GM18511 (cell line): Measurements from ENCODE around the gene ITPRIPL2.

Experiments
- ATAC-seq: cut with Tn5 transposase; IDR thresholded peaks from one replicate; pipeline ENCODE4 v1.9.1; 2021; ENCODE audit warnings: mild to moderate bottlenecking, moderate library complexity; ENCODE audit not compliant: unreplicated experiment

The ITPRIPL2 gene

DNA sequence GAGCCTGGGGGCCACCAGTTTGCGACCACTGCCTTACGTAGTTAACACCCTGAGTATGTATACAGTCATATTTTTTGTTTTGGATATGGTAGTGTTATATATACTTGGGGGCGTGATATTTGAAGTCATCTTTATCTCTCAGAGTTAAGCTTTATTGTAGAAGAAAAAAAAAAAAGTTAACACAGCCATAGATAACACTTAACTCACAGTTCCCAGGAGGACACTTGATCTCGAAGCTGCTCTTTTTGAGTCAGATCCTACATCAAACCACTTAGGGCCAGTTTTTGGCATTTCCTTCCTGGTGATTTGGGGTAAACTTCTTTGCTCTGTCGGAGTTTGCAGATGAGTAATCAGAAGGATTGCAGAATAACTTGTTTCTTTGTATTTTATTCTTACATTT, 5.8 kb downstream of the ITPRIPL2 start:
- ATAC-seq: no peak

- ATAC-seq: no peak
Observed at GRCh38 chr16:19123535-19124178, 9.9 kb downstream of the ITPRIPL2 start.

GRCh38 chr16:19126300-19126699, 12.5 kb downstream of the ITPRIPL2 start:
- ATAC-seq: no peak

DNA sequence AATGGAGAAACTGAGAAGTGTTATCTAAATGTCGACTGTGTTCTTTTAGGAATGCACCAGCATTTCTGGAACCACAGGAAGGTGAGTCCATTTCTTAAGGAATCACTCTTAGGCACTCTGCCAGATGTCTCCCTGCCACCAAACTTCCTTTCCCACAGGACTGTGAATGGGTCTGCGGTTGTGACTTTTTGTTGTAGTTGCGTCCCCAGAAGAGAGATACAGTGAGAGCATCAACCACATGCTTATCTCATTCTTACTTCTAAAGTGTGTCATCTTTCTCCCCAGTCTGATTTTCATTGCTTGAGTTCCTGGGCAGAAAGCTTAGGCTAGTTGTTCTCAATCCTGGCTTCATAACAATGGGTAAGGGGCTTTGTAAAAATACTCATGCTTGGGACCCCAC, 13.4 kb downstream of the ITPRIPL2 start:
- peak; percentile 45 for ATAC-seq

DNA sequence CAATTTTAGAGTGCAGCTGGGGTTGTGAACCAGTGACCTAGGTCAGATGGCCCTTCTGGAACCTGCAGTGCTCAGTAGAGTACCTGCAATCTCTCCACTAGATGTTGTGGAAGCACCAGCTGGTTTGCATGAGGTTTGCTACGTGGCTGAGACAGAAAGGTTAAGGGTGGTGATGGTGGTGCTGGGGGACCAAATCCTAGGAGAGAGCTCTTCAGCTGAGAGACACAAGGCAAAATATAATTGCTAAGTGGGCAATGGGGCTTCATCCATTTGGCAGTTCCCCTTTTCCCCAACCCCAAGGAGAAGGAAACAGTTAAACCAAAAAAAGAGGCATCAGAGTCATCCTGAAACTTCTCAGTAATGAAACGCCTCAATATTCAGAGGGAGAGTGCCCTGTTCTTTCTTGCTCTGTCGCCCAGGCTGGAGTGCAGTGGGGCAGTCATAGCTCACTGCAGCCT, 13.9 kb downstream of the ITPRIPL2 start:
- ATAC-seq: peak; percentile 69

DNA sequence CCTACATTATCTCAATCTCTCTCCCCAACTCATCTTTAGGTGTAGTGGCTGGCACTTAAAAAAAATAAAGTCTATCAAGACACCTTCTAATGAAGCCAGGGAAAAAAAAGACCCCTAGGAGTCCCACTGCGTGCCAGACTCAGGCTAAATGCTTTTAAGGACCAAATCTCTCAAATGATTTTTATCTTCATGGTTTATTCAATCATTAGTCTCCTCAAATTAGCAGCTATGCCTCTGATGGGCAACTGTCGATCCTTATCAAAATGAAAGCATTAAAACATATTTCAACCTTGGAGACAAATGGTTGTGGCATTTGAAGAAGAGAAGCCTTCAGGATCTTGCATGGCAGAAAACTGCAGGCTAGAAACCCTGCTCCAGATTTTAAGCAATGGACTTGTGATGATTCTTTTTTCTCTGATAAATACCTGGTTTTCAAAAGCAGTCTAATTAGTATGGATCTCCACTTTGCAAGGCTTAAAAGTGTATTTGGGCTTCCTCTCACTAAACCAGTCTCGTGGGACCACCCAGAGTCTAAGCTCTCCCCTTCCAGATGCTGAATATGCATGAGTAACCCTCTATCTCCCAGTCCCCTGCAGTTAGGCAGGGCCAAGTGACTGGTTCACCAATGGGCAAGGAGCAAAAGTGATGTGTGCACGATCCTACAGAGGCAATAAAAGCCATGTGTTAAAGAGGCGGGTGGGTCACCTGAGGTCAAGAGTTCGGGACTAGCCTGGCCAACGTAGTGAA, 14.9 kb downstream of the ITPRIPL2 start:
- ATAC-seq: no peak

DNA sequence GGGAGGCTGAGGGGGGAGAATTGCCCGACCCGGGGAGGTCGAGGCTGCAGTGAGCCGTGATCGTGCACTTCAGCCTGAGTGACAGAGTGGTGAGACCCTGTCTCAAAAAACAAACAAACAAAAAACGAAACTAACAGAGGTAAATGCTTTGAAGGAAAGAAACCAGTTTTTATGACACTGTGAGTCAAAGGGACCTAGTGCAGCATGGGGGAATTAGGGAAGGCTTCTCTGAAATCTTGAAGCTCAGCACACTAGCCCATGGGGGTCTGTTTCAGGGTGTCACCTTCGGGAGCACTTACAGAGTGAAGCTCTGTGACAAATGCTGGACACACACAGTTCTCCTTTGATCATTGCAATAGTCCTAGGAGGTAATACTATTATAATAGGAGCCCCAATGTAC, 16.6 kb downstream of the ITPRIPL2 start:
- no peak for ATAC-seq

GRCh38 chr16:19130852-19131824, 17.4 kb downstream of the ITPRIPL2 start:
- no peak for ATAC-seq

- no peak for ATAC-seq
Observed at GRCh38 chr16:19131825-19132218, 18.1 kb downstream of the ITPRIPL2 start.

DNA sequence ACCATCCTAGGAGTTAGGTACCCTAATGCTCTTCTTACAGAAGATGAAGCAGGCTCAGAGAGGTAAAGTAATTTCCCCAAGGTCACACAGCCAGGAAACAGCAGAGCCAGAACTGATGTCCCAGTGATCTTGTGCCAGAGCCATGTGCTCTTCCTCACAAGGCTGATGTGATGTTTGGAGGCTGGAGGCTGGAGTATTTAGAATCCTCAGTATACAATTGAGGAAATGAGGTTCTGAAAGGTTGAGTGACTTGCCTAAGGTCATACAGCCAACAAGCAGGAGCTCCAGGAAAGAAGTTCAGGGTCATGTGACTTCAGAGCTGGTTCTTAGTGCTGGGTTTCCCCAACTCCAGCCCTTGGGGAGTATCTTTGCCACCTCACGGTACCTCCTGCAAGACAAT, 18.5 kb downstream of the ITPRIPL2 start:
- ATAC-seq: no peak

GRCh38 chr16:19132898-19133297, 19.1 kb downstream of the ITPRIPL2 start:
- no peak for ATAC-seq

- ATAC-seq: no peak
Observed at GRCh38 chr16:19133600-19133999, 19.8 kb downstream of the ITPRIPL2 start.

DNA sequence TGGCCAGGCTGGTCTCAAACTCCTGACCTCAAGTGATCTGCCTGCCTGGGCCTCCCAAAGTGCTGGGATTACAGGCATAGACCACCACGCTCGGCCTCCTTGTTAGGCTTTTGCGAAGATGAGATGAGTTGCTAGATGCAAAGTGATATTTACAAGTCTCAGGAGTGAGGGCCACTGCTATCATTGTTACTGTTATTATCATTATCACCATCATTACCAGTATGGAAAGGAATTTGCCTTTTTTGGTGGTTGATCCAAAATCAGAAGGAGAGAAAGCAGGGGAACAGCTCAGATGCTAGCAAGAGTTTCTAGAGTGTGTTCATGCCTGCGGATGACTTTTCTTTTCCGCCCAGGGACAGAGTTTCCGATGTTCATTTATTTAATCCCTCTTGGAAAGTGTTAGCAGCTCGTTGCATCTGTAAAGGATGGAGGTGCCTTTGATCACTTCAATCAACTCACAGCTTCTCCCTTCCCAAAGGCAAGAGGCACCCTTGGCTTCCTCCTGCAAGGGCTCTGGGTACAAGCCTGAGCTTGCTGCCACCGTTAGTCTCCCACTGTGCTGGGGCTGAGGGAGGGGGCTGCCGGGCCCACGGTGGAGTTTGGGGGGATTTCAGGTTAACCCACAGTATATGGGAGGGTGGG, 21.6 kb downstream of the ITPRIPL2 start:
- ATAC-seq: no peak

DNA sequence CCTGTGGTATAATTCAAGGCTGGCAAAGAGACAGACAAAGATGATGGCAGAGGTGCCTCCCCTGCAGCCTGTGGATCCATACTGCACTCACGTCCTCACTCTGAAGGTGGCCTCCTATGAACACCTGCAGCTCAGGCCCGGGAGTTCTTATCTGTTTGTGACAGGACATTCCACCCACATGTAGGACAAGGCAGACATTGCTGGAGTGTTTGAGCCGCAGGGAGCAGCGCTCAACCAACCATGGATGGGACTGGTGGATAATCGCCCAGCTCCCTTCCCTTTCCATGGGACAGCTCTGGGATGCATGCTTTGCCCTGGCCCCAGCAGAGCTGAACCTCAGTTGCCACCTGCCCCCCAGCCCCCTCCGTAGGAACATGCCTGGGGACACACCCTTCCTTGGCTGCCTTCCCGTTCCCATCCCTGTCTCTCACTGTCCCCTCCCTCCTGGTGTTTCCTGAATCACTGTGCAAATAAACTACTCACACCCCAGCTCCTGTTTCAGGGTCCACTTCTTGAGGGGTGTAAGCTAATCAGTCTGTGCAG, 22.2 kb downstream of the ITPRIPL2 start:
- no peak for ATAC-seq

- ATAC-seq: no peak
Observed at GRCh38 chr16:19136549-19137196, 22.9 kb downstream of the ITPRIPL2 start.

- no peak for ATAC-seq
Observed at GRCh38 chr16:19137201-19138128, 23.7 kb downstream of the ITPRIPL2 start.

DNA sequence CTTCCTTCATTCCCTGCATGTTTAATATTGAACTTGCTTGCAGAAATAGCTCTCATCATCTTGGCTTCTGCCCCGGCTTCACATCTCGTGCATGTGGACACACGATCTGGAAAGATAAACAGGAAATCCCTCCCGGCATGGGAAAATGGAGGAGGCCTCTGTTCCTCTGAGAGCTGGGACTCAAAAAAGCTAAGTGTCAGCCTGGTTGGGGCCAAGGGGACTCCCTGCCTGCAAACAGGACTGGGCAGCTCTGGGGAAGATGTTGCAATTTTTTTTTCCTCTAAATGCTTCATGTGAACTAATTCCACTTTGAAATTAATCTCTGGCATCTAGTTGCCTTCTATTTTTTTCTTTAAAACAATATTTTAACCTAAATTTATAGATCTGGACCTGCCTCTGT, 24.8 kb downstream of the ITPRIPL2 start:
- ATAC-seq: no peak

GRCh38 chr16:19139436-19140091, 25.8 kb downstream of the ITPRIPL2 start:
- ATAC-seq: no peak
